Erythroblast (primary cell): Measurements from ENCODE around the gene ABCC9.

ENCODE experiments used
- GATA1 ChIP-seq: IDR thresholded peaks from 2 replicates; pipeline ENCODE4 v1.6.1; 2011; ENCODE audit warnings: low read depth, mild to moderate bottlenecking, control low read depth, low read length, moderate library complexity
- POLR2A ChIP-seq: IDR thresholded peaks from 2 replicates; pipeline ENCODE4 v1.6.1; 2011; ENCODE audit warnings: mild to moderate bottlenecking, low read length

DNA sequence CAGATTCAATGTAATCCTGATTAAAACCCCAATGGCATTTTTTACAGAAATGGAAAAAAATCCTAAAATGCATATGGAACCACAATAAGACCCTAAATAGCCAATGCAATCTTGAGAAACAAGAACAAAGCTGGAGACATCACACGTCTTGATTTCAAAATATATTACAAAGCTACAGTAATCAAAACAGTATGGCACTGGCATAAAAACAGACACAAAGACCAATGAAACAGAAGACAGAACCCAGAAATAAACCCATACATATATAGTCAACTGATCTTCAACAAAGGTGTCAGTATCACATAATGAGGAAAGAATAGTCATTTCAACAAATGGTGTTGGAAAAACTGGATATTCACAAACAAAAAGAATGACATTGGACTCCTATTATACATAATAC, 9.4 kb upstream of the ABCC9 start:
- TF ChIP-seq POLR2A (no peak), GATA1 (no peak)
